GM12874 (cell line): ENCODE results near the gene GLB1L3.

Experiments
- CTCF ChIP-seq: IDR thresholded peaks from 2 replicates; pipeline ENCODE4 v1.5.1; 2011; ENCODE audit warnings: low read depth, mild to moderate bottlenecking, control low read depth, low read length, moderate library complexity; ENCODE audit not compliant: insufficient read depth

GLB1L3 gene

GRCh38 chr11:134271978-134272377 is 4.2 kb upstream of the GLB1L3 start:
- TF ChIP-seq CTCF, result no peak

- TF ChIP-seq CTCF, result no peak
These were observed 3.5 kb upstream of the GLB1L3 start for GRCh38 chr11:134272381-134273316.

GRCh38 chr11:134273317-134273712 is 2.9 kb upstream of the GLB1L3 start:
- no peak for TF ChIP-seq CTCF

GRCh38 chr11:134275188-134275533 is 1.0 kb upstream of the GLB1L3 start:
- TF ChIP-seq CTCF, result no peak

GRCh38 chr11:134276396-134277182 is 410 bp downstream of the GLB1L3 start:
- no peak for TF ChIP-seq CTCF

DNA sequence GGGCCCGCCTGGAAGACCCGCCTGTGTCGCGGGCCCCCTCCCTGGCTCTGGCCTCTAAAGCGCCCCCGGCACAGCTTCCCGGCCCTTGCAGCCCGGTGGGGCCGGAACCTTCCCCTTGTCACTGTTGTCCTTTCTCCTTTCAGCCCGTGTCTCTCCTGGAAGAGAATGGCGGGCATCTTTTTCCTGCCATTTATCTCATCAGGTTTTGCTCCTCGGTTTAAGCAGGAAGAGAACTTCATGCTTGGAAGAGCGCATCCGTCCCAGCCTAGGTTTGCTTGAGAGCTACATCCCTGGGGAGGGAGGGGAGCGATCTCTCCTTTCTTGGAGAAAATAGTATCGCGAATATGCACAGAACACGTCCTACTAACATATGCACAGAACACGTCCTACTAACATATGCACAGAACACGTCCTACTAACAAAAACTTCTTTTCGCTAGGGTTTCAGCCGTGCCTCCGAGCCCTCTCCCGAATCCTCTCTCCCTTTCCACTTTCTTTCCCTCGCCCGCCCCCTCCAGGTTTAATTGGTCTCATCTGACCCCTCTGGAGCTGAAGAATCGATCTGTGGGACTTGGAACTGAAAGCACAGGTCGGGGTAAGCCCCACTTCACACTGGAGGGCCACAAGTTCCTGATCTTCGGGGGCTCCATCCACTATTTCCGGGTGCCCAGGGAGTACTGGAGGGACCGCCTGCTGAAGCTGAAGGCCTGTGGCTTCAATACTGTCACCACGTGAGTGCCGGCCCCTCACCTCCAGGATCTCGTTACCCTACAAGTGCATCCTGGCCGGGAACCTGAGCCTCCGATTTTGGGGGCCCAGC is 1.2 kb downstream of the GLB1L3 start:
- no peak for TF ChIP-seq CTCF

DNA sequence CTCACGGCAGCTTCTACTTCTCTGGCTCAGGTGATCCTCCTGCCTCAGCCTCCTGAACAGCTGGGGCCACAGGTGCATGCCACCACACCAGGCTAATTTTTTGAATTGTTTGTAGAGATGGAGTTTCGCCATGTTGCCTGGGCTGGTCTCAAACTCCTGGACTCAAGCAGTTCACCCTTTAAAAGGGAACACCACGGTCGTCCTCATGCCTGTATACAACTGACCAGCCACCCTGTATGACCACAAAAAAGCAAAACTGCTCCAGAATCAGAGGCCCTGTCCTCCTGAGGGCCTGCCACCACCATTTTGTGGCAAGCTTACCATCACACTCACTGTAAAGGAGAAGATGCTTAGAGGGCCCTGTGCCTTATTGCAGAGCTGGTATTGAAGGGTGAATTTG is 2.2 kb downstream of the GLB1L3 start:
- TF ChIP-seq CTCF, result no peak
